HEK293T (cell line): ENCODE data around the gene CHD5.

Experiments used
- ARNT ChIP-seq: fragments of 450-650 bp; IDR thresholded peaks from 2 replicates; pipeline ENCODE4 v1.6.1; 2017; ENCODE audit warnings: mild to moderate bottlenecking
- BHLHE40 ChIP-seq: fragments of 450-650 bp; IDR thresholded peaks from 2 replicates; pipeline ENCODE4 v1.6.1; 2016; ENCODE audit warnings: mild to moderate bottlenecking, moderate library complexity, borderline replicate concordance
- CTBP1 ChIP-seq: fragments of 450-650 bp; IDR thresholded peaks from 2 replicates; pipeline ENCODE4 v1.6.1; 2016; ENCODE audit warnings: borderline replicate concordance
- ELF4 ChIP-seq: fragments of 450-650 bp; IDR thresholded peaks from 2 replicates; pipeline ENCODE4 v1.6.1; 2017; ENCODE audit warnings: antibody characterized with exemption
- FOXA1 ChIP-seq: fragments of 450-650 bp; IDR thresholded peaks from 2 replicates; pipeline ENCODE4 v1.6.1; 2016; ENCODE audit warnings: mild to moderate bottlenecking
- FOXK2 ChIP-seq: fragments of 450-650 bp; IDR thresholded peaks from 2 replicates; pipeline ENCODE4 v1.6.1; 2016; ENCODE audit warnings: mild to moderate bottlenecking
- FOXM1 ChIP-seq: fragments of 450-650 bp; IDR thresholded peaks from 2 replicates; pipeline ENCODE4 v1.6.1; 2017; ENCODE audit warnings: mild to moderate bottlenecking, borderline replicate concordance
- HDGF ChIP-seq: fragments of 450-650 bp; IDR thresholded peaks from 2 replicates; pipeline ENCODE4 v1.6.1; 2017; ENCODE audit warnings: antibody characterized with exemption, borderline replicate concordance
- SP1 ChIP-seq: fragments of 450-650 bp; IDR thresholded peaks from 2 replicates; pipeline ENCODE4 v1.6.1; 2017
- SUZ12 ChIP-seq: fragments of 450-650 bp; IDR thresholded peaks from 2 replicates; pipeline ENCODE4 v1.6.1; 2016; ENCODE audit warnings: mild to moderate bottlenecking
- TARDBP ChIP-seq: fragments of 450-650 bp; IDR thresholded peaks from 2 replicates; pipeline ENCODE4 v1.6.1; 2016
- ZNF384 ChIP-seq: fragments of 450-650 bp; IDR thresholded peaks from 2 replicates; pipeline ENCODE4 v1.6.1; 2016
- TF ChIP-seq, protein P1 (sequence below): fragments of 450-650 bp; IDR thresholded peaks from 2 replicates; pipeline ENCODE4 v1.6.1; 2016

DNA sequence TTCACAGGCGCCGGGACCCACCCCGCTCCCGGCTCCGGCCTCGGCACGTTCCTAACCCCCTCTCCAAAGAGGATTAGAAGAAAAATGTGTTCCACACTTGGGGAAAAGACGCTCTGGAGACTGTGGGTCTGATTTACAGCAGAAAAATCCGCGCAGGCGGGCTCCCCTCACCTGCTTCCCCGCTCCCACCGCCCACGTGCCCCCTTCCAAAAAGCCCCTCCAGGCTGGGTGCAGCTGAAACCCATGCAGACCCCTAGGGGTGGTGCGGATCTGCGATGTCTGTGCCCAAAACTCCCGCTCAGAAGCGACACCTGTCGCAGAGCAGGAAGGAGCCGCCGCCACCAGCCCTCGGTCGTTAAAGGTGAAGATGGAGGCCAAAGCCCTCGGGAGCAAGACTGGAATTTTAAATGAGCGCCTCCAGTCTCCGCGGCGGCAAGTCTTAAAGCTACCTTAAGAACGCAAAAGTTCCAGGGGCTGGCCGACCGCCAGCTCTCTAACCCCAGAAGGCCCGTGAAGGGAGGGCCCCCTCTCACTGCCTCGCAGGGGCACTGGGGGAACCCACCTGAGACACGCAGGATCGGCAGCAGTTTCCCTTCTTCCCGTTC lies 688 bp upstream of the CHD5 start:
- TF ChIP-seq ARNT: no peak
- no peak for TF ChIP-seq BHLHE40
- no peak for TF ChIP-seq ZNF384
- TF ChIP-seq HDGF: no peak
- no peak for TF ChIP-seq ELF4
- no peak for TF ChIP-seq FOXA1
- TF ChIP-seq FOXK2: no peak
- no peak for TF ChIP-seq SUZ12
- TF ChIP-seq, protein P1, sequence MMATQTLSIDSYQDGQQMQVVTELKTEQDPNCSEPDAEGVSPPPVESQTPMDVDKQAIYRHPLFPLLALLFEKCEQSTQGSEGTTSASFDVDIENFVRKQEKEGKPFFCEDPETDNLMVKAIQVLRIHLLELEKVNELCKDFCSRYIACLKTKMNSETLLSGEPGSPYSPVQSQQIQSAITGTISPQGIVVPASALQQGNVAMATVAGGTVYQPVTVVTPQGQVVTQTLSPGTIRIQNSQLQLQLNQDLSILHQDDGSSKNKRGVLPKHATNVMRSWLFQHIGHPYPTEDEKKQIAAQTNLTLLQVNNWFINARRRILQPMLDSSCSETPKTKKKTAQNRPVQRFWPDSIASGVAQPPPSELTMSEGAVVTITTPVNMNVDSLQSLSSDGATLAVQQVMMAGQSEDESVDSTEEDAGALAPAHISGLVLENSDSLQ: no peak
- TF ChIP-seq FOXM1: no peak
- no peak for TF ChIP-seq SP1
- no peak for TF ChIP-seq TARDBP
- TF ChIP-seq CTBP1: no peak
